ENCODE data around the gene ADH1C. TPM values are rescaled to one million over a fixed set of nuclear protein-coding genes. Genes with fewer than 3 reads are reported as not detected.
"Not testable (repeated sequence)": the region's sequence is repeated elsewhere in the genome, so short reads cannot be mapped to it uniquely, and the experiment has no call there.

ADH1C gene
- total RNA-seq, 1 experiment from 2014 or later = not detected

DNA sequence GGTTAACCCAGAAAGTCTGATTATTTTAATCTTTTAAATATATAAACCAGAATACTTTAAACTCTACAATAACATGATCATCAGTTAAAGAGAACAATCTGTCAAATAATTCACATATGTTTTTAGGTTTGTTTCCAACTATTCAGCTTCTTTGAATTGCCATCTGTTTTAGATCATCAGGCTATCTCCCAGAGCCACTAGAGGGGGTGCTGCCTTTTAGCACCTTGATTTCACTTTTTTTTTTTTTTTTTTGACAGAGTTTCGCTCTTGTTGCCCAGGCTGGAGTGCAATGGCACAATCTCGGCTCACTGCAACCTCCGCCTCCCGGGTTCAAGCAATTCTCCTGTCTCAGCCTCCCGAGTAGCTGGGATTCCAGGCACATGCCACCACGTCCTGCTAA is 24.8 kb upstream of the ADH1C start:
- not testable (repeated sequence) for H3K27ac ChIP-seq; DNase-seq (ENCODE audit: low read depth in 1 of 2, low spot score in 2 of 2); H3K9me3 ChIP-seq (replicated peaks); H3K36me3 ChIP-seq; H3K4me3 ChIP-seq; H3K4me1 ChIP-seq (replicated peaks); H3K27me3 ChIP-seq (replicated peaks)

DNA sequence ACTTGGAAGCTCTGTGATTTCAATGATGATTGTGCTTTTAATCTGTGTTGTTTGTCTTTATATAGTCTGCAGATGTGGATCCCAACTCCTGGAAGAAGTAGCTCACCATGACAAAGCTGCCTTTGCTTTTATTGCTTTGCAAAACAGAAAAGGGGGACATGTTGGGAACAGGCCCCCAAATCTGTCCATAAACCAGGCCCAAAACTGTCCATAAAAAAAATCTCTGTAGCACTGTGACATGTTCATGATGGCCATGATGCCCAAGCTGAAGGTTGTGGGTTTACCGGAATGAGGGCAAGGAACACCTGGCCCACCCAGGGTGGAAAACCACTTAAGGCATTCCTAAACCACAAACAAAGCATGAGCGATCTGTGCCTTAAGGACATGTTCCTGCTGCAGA is 19.9 kb upstream of the ADH1C start:
- not testable (repeated sequence) for H3K9me3 ChIP-seq (replicated peaks); H3K4me3 ChIP-seq; H3K36me3 ChIP-seq; H3K4me1 ChIP-seq (replicated peaks); H3K27me3 ChIP-seq (replicated peaks); H3K27ac ChIP-seq; DNase-seq (ENCODE audit: low read depth in 1 of 2, low spot score in 2 of 2)

DNA sequence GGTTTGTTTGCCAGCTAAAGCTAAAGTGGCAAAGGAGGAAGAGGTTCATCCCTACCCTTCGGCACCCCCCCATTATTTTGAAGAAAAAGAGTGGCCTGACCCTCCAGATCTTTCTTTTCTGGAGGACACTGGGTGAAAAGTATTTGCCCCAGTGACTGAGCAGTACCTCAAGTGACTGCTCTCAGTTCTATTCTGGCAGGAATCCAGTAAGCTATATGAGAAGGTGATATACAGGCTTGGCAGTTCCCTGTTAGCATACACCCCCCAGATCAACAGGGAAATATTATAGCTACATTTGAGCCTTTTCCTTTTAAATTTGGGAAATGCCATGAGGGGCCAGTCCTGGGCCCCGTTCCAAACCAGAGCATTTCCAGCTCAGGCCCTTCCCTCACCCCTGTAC is 15.3 kb upstream of the ADH1C start:
- not testable (repeated sequence) for DNase-seq (ENCODE audit: low read depth in 1 of 2, low spot score in 2 of 2); H3K9me3 ChIP-seq (replicated peaks); H3K27ac ChIP-seq; H3K27me3 ChIP-seq (replicated peaks); H3K36me3 ChIP-seq; H3K4me1 ChIP-seq (replicated peaks); H3K4me3 ChIP-seq

DNA sequence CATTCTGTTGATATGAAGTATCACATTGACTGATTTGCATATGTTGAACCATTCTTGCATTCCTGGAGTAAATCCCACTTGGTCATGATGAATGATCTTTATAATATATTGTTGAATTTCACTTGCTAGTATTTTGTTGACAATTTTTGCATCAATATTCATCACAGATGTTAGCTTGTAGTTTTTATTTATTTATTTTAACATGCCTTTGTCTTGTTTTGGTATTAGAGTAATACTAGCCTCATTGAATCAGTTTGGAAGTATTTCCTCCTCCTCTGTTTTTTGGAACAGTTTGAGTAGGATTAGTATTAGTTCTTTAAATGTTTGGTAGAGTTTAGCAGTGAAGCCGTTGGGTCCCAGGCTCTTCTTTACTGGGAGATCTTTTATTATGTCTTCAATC is 13.9 kb upstream of the ADH1C start:
- Histone ChIP-seq H3K27ac (no peak overlapping the region), H3K36me3 (no peaks in the 10 kb centered on the region)
- no peak for DNase-seq (ENCODE audit: low read depth in 1 of 2, low spot score in 2 of 2)

DNA sequence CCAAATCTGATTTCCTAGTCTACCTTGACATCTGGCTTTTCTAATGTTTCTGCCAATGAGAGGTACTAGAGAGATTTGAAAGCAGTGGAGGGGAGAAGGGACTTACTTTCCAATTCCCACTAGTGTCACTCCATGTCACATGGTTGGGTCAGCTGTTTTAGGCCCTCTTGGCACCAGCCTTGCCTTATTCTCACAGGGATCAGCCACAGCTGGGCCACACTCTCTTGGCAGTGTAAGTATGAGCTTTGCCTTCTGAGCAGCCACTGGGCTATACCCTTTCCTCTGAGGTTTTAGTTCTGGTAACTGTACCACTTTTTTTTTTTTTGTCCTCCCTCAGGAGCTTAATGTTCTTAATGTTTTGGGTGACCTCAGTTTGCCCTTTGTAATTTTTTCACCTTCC is 10.2 kb upstream of the ADH1C start:
- H3K27ac ChIP-seq = no peak overlapping the region
- DNase-seq (ENCODE audit: low read depth in 1 of 2, low spot score in 2 of 2) = no peak
- H3K36me3 ChIP-seq = no peaks in the 10 kb centered on the region
- H3K9me3 ChIP-seq (replicated peaks) = peaks cover 5% of the 10 kb centered on the region; the same call in 1 of the 2 replicates
- no peak overlapping the region for H3K4me3 ChIP-seq
- H3K27me3 ChIP-seq (replicated peaks) = no peaks in the 10 kb centered on the region
- no peaks in the 10 kb centered on the region for H3K4me1 ChIP-seq (replicated peaks)

More for the DNA sequence above, 13.9 kb upstream of the ADH1C start:
- no peaks in the 10 kb centered on the region for H3K4me1 ChIP-seq (replicated peaks)
- H3K4me3 ChIP-seq = no peak overlapping the region
- no peaks in the 10 kb centered on the region for H3K9me3 ChIP-seq (replicated peaks)
- no peaks in the 10 kb centered on the region for H3K27me3 ChIP-seq (replicated peaks)

DNA sequence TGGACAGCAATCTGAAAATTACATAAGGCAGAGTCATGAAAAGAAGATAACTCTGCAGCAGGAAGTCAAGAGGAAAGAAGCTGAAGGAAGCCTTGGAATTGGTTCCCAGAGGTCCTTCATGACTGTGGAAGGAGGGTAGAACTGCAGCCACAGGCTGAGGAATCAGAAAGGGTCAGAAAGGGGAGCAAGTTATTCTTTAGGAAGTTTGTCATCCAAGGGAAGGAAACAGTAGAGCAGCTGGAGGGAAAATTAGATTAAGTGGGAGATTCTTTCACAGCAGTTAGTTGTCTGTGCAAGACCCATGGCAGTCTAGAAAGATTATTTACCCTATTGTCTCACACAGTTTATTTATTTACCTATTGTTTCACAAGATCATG is 9.3 kb upstream of the ADH1C start:
- H3K27ac ChIP-seq = no peak overlapping the region
- H3K4me1 ChIP-seq (replicated peaks) = no peaks in the 10 kb centered on the region
- H3K27me3 ChIP-seq (replicated peaks) = no peaks in the 10 kb centered on the region
- no peak for DNase-seq (ENCODE audit: low read depth in 1 of 2, low spot score in 2 of 2)
- no peaks in the 10 kb centered on the region for H3K36me3 ChIP-seq
- H3K4me3 ChIP-seq = no peak overlapping the region
- H3K9me3 ChIP-seq (replicated peaks) = peaks cover 5% of the 10 kb centered on the region; the same call in 1 of the 2 replicates

DNA sequence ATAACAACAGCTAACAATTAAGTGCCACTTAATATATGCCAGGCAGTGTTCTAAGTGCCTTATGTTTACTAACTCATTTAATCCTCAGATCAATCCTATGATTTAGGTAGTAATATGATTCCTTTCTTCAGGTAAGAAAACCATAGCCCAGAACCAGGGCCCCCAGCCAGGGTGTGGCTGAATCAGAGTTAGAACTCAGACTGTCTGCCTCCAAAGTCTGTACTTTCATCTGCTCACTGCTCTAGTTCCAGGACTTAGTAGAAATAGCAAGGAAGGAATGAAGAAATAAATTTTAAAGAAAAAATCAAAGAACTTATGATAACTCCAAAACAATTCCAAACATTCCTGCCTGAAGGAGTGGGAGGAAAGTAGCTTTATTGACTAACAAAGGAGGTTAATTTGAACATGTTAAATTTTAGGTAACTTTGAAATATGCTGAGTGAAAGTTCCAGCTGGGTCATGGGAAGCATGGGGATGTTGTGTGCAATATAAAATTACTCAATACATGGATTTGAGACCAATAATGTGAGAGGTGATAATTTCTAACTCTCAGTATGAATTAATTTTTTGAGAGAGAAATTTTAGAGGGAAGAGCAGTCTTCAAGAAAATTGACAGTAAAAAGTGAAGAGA is 8.8 kb upstream of the ADH1C start:
- H3K27ac ChIP-seq = no peak overlapping the region
- H3K4me3 ChIP-seq = no peak overlapping the region
- DNase-seq (ENCODE audit: low read depth in 1 of 2, low spot score in 2 of 2) = no peak
- H3K27me3 ChIP-seq (replicated peaks) = no peaks in the 10 kb centered on the region
- H3K9me3 ChIP-seq (replicated peaks) = peaks cover 5% of the 10 kb centered on the region; the same call in 1 of the 2 replicates
- H3K36me3 ChIP-seq = no peaks in the 10 kb centered on the region
- H3K4me1 ChIP-seq (replicated peaks) = no peaks in the 10 kb centered on the region

DNA sequence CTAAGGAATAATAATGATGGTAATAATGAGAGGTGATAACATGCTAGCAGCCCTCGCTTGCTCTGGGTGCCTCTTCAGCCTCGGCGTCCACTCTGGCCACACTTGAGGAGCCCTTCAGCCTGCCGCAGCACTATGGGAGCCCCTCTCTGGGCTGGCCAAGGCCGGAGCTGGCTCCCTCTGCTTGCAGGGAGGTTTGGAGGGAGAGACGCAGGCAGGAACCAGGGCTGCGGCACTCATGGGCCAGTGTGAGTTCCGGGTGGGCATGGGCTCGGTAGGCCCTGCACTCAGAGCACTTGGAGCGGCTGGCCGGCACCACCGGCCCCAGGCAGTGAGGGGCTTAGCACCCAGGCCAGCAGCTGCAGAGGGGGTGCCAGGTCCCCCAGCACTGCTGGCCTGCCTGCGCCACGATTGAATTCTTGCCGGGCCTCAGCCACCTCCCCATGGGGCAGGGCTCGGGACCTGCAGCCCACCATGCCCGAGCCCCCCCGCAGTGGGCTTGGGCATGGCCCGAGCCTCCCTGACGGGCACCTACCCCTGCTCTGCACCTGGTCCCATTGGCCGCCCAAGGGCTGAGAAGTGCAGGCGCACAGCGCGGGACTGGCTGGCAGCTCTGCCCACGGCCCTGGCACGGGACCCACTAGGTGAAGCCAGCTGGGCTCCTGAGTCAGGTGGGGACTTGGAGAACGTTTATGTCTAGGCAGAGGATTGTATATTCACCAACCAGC is 7.1 kb upstream of the ADH1C start:
- DNase-seq (ENCODE audit: low read depth in 1 of 2, low spot score in 2 of 2) = no peak
- Histone ChIP-seq H3K4me1 (replicated peaks) (no peaks in the 10 kb centered on the region), H3K4me3 (no peak overlapping the region), H3K9me3 (replicated peaks) (peaks cover 5% of the 10 kb centered on the region; the same call in 1 of the 2 replicates), H3K27me3 (replicated peaks) (no peaks in the 10 kb centered on the region), H3K27ac (no peak overlapping the region), H3K36me3 (no peaks in the 10 kb centered on the region)

DNA sequence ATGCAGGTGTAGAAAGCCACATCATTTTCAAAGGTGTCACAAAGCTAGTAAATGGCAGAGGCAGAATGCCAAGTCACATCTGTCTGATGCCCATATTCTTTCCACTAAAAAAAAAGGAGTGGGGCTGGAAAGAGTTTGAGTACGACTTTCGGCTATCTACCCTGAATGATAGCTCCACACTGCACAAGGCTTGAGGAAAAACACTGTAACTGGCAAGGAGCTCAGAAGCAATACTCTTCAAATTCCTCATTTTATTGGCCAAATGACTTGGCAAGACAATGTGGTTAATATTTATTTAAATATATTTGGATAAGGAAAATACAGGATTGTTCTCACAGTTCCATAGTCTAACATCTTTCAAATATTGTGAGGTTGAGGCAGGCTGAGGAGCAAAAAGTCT is 5.4 kb upstream of the ADH1C start:
- H3K27ac ChIP-seq = no peak overlapping the region
- no peaks in the 10 kb centered on the region for H3K36me3 ChIP-seq
- no peak overlapping the region for H3K4me3 ChIP-seq
- H3K27me3 ChIP-seq (replicated peaks) = no peaks in the 10 kb centered on the region
- DNase-seq (ENCODE audit: low read depth in 1 of 2, low spot score in 2 of 2) = no peak
- peaks cover 5% of the 10 kb centered on the region; the same call in 1 of the 2 replicates for H3K9me3 ChIP-seq (replicated peaks)
- no peaks in the 10 kb centered on the region for H3K4me1 ChIP-seq (replicated peaks)

DNA sequence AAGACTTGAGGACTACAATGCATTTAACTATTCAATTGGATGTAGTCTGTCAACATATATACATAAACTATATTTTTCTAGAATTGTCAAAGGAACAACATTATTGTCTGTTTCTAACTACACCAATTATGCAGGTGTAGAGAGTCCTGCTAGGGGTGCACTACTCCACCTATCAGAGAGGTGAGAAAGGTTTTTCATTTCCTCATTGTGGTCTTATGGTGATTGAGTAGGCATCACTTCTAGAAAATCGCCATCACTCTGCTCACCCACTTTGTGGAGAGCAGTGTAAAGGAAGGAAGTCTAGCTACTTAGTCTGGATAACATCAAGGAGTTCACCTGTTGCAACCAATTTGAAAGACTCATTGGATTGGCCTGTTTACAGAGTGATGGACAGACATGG is 4.4 kb upstream of the ADH1C start:
- Histone ChIP-seq H3K36me3 (no peaks in the 10 kb centered on the region), H3K27me3 (replicated peaks) (no peaks in the 10 kb centered on the region), H3K9me3 (replicated peaks) (peaks cover 5% of the 10 kb centered on the region; the same call in 1 of the 2 replicates), H3K4me1 (replicated peaks) (no peaks in the 10 kb centered on the region), H3K27ac (no peak overlapping the region), H3K4me3 (no peak overlapping the region)
- DNase-seq (ENCODE audit: low read depth in 1 of 2, low spot score in 2 of 2) = no peak

DNA sequence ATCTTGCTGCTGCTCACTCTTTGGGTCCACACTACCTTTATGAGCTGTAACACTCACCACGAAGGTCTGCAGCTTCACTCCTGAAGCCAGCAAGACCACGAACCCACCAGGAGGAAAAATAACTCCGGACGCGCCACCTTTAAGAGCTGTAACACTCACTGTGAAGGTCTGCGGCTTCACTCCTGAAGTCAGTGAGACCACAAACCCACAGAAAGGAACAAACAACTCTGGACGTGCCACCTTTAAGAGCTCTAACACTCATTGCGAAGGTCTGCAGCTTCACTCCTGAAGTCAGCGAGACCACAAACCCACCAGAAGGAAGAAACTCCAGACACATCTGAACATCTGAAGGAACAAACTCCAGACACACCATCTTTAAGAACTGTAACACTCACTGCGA is 3.6 kb upstream of the ADH1C start:
- DNase-seq (ENCODE audit: low read depth in 1 of 2, low spot score in 2 of 2); H3K36me3 ChIP-seq; H3K27ac ChIP-seq; H3K4me3 ChIP-seq; H3K27me3 ChIP-seq (replicated peaks); H3K4me1 ChIP-seq (replicated peaks); H3K9me3 ChIP-seq (replicated peaks): not testable (repeated sequence)

DNA sequence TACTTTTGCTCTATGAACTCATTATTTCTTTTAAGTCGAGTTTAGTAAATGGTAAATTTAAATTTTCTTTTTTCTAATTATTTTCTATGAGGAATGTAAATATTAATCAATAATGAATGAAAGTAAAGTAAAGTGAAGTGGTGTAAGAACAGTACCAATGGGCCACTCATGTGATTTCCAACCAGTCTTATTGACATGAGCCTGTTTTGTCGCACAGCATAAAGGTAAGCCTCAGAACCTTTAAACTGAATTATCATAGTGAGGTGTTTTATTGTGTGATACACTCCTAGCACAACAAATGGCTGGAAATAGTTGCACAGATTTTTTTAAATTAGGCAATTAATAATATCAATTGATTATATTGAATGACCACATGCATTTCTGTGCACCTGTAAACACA is 1.1 kb downstream of the ADH1C start:
- H3K4me1 ChIP-seq (replicated peaks) = no peaks in the 10 kb centered on the region
- H3K27ac ChIP-seq = no peak overlapping the region
- H3K27me3 ChIP-seq (replicated peaks) = no peaks in the 10 kb centered on the region
- no peaks in the 10 kb centered on the region for H3K9me3 ChIP-seq (replicated peaks)
- H3K4me3 ChIP-seq = no peak overlapping the region
- no peaks in the 10 kb centered on the region for H3K36me3 ChIP-seq
- DNase-seq (ENCODE audit: low read depth in 1 of 2, low spot score in 2 of 2) = no peak

DNA sequence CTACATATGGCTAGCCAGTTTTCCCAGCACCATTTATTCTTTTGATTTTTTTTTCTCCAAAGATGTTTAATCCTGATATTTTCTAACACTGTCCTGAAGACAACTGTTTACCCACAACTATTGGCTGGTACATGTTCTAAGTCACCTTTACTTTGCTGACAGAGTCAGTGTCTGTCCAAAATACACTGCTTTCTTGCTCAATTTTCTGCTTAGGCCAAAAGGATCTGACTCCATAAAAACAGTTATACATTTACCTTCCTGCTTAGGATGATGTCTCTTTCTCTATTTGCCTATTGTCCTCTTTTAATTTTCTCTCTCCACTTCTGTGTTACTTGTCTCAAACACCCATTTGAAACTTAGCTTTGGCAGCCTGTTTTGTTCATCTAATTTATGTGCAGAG is 3.2 kb downstream of the ADH1C start:
- Histone ChIP-seq H3K4me1 (replicated peaks) (no peaks in the 10 kb centered on the region), H3K27me3 (replicated peaks) (no peaks in the 10 kb centered on the region), H3K9me3 (replicated peaks) (no peaks in the 10 kb centered on the region), H3K27ac (no peak overlapping the region), H3K4me3 (no peak overlapping the region), H3K36me3 (no peaks in the 10 kb centered on the region)
- no peak for DNase-seq (ENCODE audit: low read depth in 1 of 2, low spot score in 2 of 2)

DNA sequence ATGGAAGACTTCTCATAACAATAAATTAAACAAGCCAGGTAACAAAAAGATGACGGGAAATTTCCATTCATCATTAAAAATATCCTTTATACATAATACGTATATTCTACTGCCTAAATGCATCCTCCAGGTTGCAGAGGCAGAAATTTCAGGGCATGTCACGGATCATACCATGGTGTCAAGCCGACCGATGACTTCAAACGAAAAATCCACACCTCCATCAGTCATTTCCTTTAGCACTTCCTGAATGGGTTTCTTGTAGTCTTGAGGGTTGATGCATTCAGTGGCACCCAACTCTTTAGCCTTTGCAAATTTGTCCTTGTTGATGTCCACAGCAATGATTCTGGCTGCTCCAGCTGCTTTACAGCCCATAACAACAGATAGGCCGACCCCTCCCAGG is 9.9 kb downstream of the ADH1C start:
- not testable (repeated sequence) for H3K27me3 ChIP-seq (replicated peaks); DNase-seq (ENCODE audit: low read depth in 1 of 2, low spot score in 2 of 2); H3K9me3 ChIP-seq (replicated peaks); H3K4me3 ChIP-seq; H3K27ac ChIP-seq; H3K4me1 ChIP-seq (replicated peaks); H3K36me3 ChIP-seq

DNA sequence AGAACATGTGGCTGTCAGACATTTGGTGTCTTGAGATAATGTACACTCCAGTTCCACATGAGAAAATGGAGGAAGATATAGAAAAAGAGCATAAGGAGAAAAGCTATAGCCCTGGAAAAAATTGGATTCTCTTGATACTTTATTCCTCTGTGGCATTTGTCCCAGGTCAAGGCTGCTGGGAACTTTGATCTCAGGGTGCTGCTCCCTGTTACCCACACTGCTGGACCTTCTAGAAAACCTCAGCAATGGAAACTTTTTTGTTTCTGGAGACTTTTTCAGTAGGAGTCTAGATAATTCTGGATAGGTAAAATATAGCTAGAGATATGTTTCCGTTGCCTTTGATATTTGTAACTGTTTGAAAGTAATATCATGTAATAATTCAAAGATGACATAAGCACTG is 11.1 kb downstream of the ADH1C start:
- H3K4me3 ChIP-seq = no peak overlapping the region
- H3K4me1 ChIP-seq (replicated peaks) = no peaks in the 10 kb centered on the region
- no peaks in the 10 kb centered on the region for H3K27me3 ChIP-seq (replicated peaks)
- no peaks in the 10 kb centered on the region for H3K9me3 ChIP-seq (replicated peaks)
- H3K27ac ChIP-seq = no peak overlapping the region
- no peak for DNase-seq (ENCODE audit: low read depth in 1 of 2, low spot score in 2 of 2)
- no peaks in the 10 kb centered on the region for H3K36me3 ChIP-seq

All from SJSA1 (cell line).